Mesenchymal stem cell (in vitro differentiated cells and primary cell): ENCODE measurements around the gene MB21D2.
"Not testable (repeated sequence)": the region's sequence is repeated elsewhere in the genome, so short reads cannot be mapped to it uniquely, and the experiment has no call there.

Source experiments
- DNase-seq: peaks from one replicate; pipeline ENCODE4 v3.0.0-alpha.2; 2013
- H2AFZ ChIP-seq: one replicate; pipeline ENCODE4 v1.6.1; 2013; ENCODE audit warnings: low read depth, mild to moderate bottlenecking, control low read depth, inconsistent platforms, low read length, moderate library complexity
- H2AK5ac ChIP-seq: 2 replicates; pipeline ENCODE4 v1.6.1; 2013; ENCODE audit warnings: low read length, moderate library complexity, mild to moderate bottlenecking, inconsistent platforms; ENCODE audit not compliant: severe bottlenecking
- H2BK120ac ChIP-seq: one replicate; pipeline ENCODE4 v1.6.1; 2013; ENCODE audit warnings: low read depth, mild to moderate bottlenecking, inconsistent platforms, low read length, moderate library complexity
- H2BK12ac ChIP-seq, 2 experiments: one replicate each; pipeline ENCODE4 v1.6.1; 2013; ENCODE audit warnings: inconsistent platforms in 2 of 2, low read length in 2 of 2, mild to moderate bottlenecking in 2 of 2, moderate library complexity in 2 of 2, control low read depth in 1 of 2
- H2BK15ac ChIP-seq: one replicate; pipeline ENCODE4 v1.6.1; 2013; ENCODE audit warnings: mild to moderate bottlenecking, low read depth, inconsistent platforms; ENCODE audit not compliant: poor library complexity, severe bottlenecking
- H2BK5ac ChIP-seq: 2 replicates; pipeline ENCODE4 v1.6.1; 2013; ENCODE audit warnings: low read depth, mild to moderate bottlenecking, low read length, control low read depth, inconsistent platforms; ENCODE audit not compliant: poor library complexity, severe bottlenecking
- H3K14ac ChIP-seq, 2 experiments: one replicate each; pipeline ENCODE4 v1.6.1; 2013; ENCODE audit warnings: inconsistent platforms in 2 of 2, low read length in 2 of 2, control low read depth in 1 of 2, mild to moderate bottlenecking in 1 of 2, moderate library complexity in 1 of 2
- H3K18ac ChIP-seq, 2 experiments: one replicate each; pipeline ENCODE4 v1.6.1; 2013; ENCODE audit warnings: inconsistent platforms in 2 of 2, low read length in 2 of 2, control low read depth in 1 of 2, low read depth in 1 of 2, mild to moderate bottlenecking in 1 of 2
- H3K23ac ChIP-seq, 2 experiments: one replicate each; pipeline ENCODE4 v1.6.1; 2013; ENCODE audit warnings: inconsistent platforms in 2 of 2, low read length in 2 of 2, mild to moderate bottlenecking in 2 of 2, moderate library complexity in 2 of 2, control low read depth in 1 of 2
- H3K27ac ChIP-seq: 2 replicates; pipeline ENCODE4 v1.5.1; 2013; ENCODE audit warnings: mild to moderate bottlenecking, moderate library complexity, low read length, control low read depth, inconsistent platforms; ENCODE audit not compliant: poor library complexity, severe bottlenecking
- H3K27me3 ChIP-seq, 2 experiments: 2 replicates each; pipeline versions ENCODE4 v1.6.1 to v1.7.0; 2013; ENCODE audit warnings: low read length in 2 of 2, mild to moderate bottlenecking in 2 of 2, moderate library complexity in 2 of 2, control low read depth in 1 of 2, inconsistent platforms in 1 of 2; ENCODE audit not compliant: control insufficient read depth in 1 of 2, insufficient read depth in 1 of 2
- H3K36me3 ChIP-seq, 2 experiments: 2 replicates each; pipeline versions ENCODE4 v1.6.1 to v1.7.0; 2013; ENCODE audit warnings: low read length in 2 of 2, control low read depth in 1 of 2, inconsistent platforms in 1 of 2, low read depth in 1 of 2, mild to moderate bottlenecking in 1 of 2; ENCODE audit not compliant: insufficient read depth in 2 of 2, control insufficient read depth in 1 of 2
- H3K4ac ChIP-seq, 2 experiments: one replicate each; pipeline ENCODE4 v1.6.1; 2013; ENCODE audit warnings: inconsistent platforms in 2 of 2, low read length in 2 of 2, mild to moderate bottlenecking in 2 of 2, moderate library complexity in 2 of 2, control low read depth in 1 of 2, low read depth in 1 of 2
- H3K4me1 ChIP-seq: 2 replicates; pipeline ENCODE4 v1.6.1; 2013; ENCODE audit warnings: low read depth, low read length, control low read depth; ENCODE audit not compliant: control insufficient read depth, insufficient read depth
- H3K4me2 ChIP-seq: 2 replicates; pipeline ENCODE4 v1.6.1; 2013; ENCODE audit warnings: low read length, mild to moderate bottlenecking, inconsistent platforms; ENCODE audit not compliant: poor library complexity, severe bottlenecking
- H3K4me3 ChIP-seq, 2 experiments: 2 replicates each; pipeline versions ENCODE4 v1.5.1 to v1.7.0; 2013; ENCODE audit warnings: low read length in 2 of 2, mild to moderate bottlenecking in 2 of 2, control low read depth in 1 of 2, low read depth in 1 of 2; ENCODE audit not compliant: insufficient read depth in 1 of 2
- H3K79me1 ChIP-seq: replicated peaks from 2 replicates; pipeline ENCODE4 v1.6.1; 2013; ENCODE audit warnings: mild to moderate bottlenecking, control low read depth, low read length, inconsistent platforms; ENCODE audit not compliant: poor library complexity, severe bottlenecking
- H3K9ac ChIP-seq: 2 replicates; pipeline ENCODE4 v1.7.0; 2013; ENCODE audit warnings: mild to moderate bottlenecking, low read length, moderate library complexity
- H3K9me3 ChIP-seq: 2 replicates; pipeline ENCODE4 v1.7.0; 2013; ENCODE audit warnings: mild to moderate bottlenecking, low read length; ENCODE audit not compliant: control insufficient read depth
- H4K8ac ChIP-seq: one replicate; pipeline ENCODE4 v1.6.1; 2013; ENCODE audit warnings: inconsistent platforms, mild to moderate bottlenecking, low read length, moderate library complexity
- H4K91ac ChIP-seq: one replicate; pipeline ENCODE4 v1.6.1; 2013; ENCODE audit warnings: mild to moderate bottlenecking, low read length, inconsistent platforms
- WGBS: methylation state at CpG from one replicate; pipeline ENCODE4 v1.1.7; 2013; ENCODE audit warnings: mixed read lengths; 5-methylcytosine and 5-hydroxymethylcytosine counted together

MB21D2 gene

DNA sequence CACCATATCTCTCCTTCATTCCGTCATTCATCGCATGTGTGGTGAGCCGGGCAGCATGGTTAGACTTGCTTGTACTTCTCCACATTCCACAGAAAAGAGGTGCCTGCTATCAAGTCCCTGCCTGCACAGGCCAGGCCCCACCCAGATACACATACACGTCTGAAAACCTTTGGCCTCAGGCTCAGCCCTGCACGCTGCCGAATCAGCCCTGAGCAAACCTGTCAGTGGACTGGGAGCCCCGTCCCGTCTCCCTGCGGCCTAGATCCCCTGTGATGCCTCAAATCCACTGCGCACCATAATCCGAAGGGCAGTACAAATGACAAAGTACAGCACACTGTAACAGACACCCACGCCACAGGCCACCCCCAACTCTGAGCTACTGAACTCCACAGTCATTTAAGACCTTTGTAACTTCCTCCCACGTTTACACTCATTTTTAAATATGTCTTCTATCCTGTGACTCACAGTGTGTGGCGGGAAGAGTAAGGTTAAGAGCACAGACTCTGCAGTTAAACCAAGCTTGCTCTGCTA is 67.1 kb downstream of the MB21D2 start:
- Histone ChIP-seq H3K23ac (no peak overlapping the region), H3K9ac (no peak overlapping the region), H2BK120ac (no peak overlapping the region), H3K14ac (peak overlapping the region in 1 of 2 experiments; percentile 19), H2AFZ (no peak overlapping the region), H2AK5ac (no peak overlapping the region), H2BK5ac (no peak overlapping the region), H3K4me3 (no peak overlapping the region), H3K18ac (peak overlapping the region; percentile 40 to 55), H3K27me3 (no peaks in the 10 kb centered on the region), H2BK15ac (peak overlapping the region; percentile 82), H4K8ac (peak overlapping the region; percentile 30), H2BK12ac (peak overlapping the region; percentile 7 to 8), H3K79me1 (peaks cover 28% of the 10 kb centered on the region), H3K4me2 (no peak overlapping the region), H3K4me1 (peaks cover 12% of the 10 kb centered on the region), H3K36me3 (no peaks in the 10 kb centered on the region), H3K27ac (no peak overlapping the region), H4K91ac (peak overlapping the region; percentile 45), H3K4ac (peak overlapping the region; percentile 70 to 79), H3K9me3 (peaks cover 2% of the 10 kb centered on the region)
- 45% methylated on average over 13 of the region's 14 CpGs for WGBS
- DNase-seq: peak; percentile 86

DNA sequence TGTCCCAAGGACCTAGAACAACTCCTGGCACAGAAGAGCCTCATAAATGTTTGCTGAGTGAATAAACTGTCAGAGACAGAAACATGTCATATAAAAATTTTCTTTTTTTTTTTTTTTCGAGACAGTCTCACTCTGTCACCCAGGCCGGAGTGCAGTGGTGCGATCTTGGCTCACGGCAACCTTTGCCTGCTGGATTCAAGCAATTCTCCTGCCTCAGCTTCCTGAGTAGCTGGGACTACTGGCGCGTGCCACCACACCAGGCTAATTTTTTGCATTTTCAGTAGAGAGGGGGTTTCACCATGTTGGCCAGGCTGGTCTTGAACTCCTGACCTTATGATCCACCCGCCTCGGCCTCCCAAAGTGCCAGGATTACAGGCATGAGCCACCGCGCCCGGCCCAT is 67.8 kb downstream of the MB21D2 start:
- H3K4me3 ChIP-seq, H2AFZ ChIP-seq, H3K9ac ChIP-seq, H3K14ac ChIP-seq, H3K23ac ChIP-seq, H2BK120ac ChIP-seq, H2BK5ac ChIP-seq, H2BK15ac ChIP-seq, H3K18ac ChIP-seq, H4K91ac ChIP-seq, H3K4me2 ChIP-seq, H3K36me3 ChIP-seq, H3K9me3 ChIP-seq, H3K27me3 ChIP-seq, DNase-seq, H2AK5ac ChIP-seq, H3K4ac ChIP-seq, H3K27ac ChIP-seq, H4K8ac ChIP-seq: not testable (repeated sequence)
- H3K4me1 ChIP-seq: peaks cover 12% of the 10 kb centered on the region
- peaks cover 32% of the 10 kb centered on the region for H3K79me1 ChIP-seq
- WGBS: 96% methylated on average over 11 of the region's 11 CpGs
- peak overlapping the region in 1 of 2 experiments; percentile 21 for H2BK12ac ChIP-seq

DNA sequence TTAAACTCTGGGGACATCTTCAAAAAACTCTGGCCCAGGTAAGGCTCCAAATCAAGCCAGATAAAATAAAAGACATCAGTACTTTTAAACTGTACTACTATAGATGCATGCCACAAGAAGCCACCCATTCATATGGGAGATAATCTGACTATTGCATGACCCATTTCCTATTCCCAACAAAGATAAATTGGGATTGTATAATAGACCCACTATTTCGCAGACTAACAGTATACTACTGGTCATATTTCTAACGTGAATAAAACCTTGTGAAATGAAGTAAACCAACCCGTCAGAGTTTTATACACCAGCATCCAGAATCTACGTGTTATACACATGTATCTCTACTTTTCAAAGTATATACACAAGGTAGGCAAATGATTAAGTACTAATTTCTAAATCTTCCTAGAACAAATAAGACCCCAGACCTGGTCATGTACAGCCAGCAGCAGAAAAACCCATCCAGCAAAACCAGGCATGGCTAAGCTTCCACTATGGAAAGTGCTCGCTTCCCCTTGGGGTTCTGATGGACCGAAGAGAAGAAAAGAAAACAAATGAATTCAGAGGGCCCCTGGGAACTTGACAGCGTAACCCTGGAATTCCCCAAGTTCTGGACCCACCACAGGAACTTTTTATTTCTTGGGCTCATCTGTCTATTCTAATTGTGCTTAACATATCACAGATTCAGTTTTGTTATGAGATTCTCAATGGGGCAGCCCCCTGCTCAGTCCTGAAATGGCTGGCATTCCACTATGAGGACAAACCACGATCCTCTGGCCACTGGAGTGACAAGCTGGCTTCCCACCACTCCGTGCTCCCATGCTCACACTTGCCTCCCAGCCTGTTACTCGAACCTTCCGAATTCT is 69.1 kb downstream of the MB21D2 start:
- WGBS: 46% methylated on average over 6 of the region's 11 CpGs
- Histone ChIP-seq H3K4me2 (no peak overlapping the region), H3K4me3 (no peak overlapping the region), H3K27ac (peak overlapping the region; percentile 25), H2AFZ (no peak overlapping the region), H2BK12ac (no peak overlapping the region), H2BK120ac (peak overlapping the region; percentile 54), H4K91ac (peak overlapping the region; percentile 19), H3K9ac (no peak overlapping the region), H3K36me3 (no peaks in the 10 kb centered on the region), H3K14ac (no peak overlapping the region), H3K9me3 (no peaks in the 10 kb centered on the region), H3K4me1 (peaks cover 12% of the 10 kb centered on the region), H2AK5ac (no peak overlapping the region), H2BK15ac (no peak overlapping the region), H3K27me3 (no peaks in the 10 kb centered on the region), H3K23ac (no peak overlapping the region), H3K79me1 (peaks cover 33% of the 10 kb centered on the region), H4K8ac (no peak overlapping the region), H3K18ac (peak overlapping the region; percentile 15 to 27), H3K4ac (peak overlapping the region in 1 of 2 experiments; percentile 2), H2BK5ac (no peak overlapping the region)
- DNase-seq: peak; percentile 74

DNA sequence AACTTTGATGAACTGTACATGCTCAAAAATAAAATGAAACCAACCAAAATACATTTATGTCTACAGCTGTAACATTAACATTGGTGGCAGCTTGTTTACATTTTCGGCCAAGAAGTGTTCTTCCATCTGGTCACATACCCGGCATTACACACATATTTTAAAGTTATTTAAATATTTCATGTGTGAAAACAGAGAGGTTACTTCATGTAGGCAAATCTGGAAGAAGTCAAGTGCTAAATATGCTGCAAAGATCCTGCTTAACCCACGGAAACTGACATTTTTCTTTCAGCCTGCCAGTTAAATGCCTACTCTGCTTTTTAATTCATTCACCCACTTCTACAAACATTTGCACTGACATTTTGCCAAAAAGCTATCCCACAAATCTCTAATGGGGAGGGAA is 69.7 kb downstream of the MB21D2 start:
- Histone ChIP-seq H3K4me3 (no peak overlapping the region), H4K8ac (no peak overlapping the region), H2AFZ (no peak overlapping the region), H3K79me1 (peaks cover 34% of the 10 kb centered on the region), H3K27me3 (no peaks in the 10 kb centered on the region), H3K27ac (peak overlapping the region; percentile 25), H3K9ac (no peak overlapping the region), H2BK5ac (no peak overlapping the region), H3K4ac (no peak overlapping the region), H2BK120ac (no peak overlapping the region), H3K36me3 (no peaks in the 10 kb centered on the region), H3K4me2 (no peak overlapping the region), H2AK5ac (no peak overlapping the region), H3K18ac (no peak overlapping the region), H2BK12ac (no peak overlapping the region), H2BK15ac (no peak overlapping the region), H3K14ac (no peak overlapping the region), H4K91ac (no peak overlapping the region), H3K4me1 (peaks cover 12% of the 10 kb centered on the region), H3K23ac (no peak overlapping the region), H3K9me3 (no peaks in the 10 kb centered on the region)
- WGBS: 0% methylated on average over 1 of the region's 3 CpGs
- DNase-seq: peak; percentile 65
